ENCODE results near the gene ITFG1.

The ITFG1 gene

DNA sequence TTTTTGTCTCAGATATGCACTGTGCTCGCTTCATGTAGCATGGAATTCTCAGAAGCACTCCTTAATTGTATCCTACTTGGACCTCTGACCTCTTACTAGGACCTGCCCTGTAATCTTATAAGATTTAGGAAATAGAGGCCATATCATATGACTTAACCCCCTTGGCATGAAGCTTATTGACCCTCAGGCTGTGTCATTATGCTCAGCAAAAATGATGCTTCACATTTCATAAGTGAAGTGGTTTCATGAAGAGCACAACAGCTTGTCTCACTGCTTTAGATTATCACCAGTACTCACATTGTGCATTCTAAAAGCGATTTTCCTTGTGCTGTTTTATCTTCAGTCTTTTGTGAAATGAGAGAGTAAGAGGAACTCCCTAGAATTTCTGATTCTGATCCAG, 6.6 kb upstream of the ITFG1 start:
- no peak for ATAC-seq
- no peak for TF ChIP-seq GLIS3 (CRISPR knock-in tag; IDR thresholded peaks at IDR 0.05)
- TF ChIP-seq ESRRG (CRISPR knock-in tag; IDR thresholded peaks at IDR 0.05), result no peak

GRCh38 chr16:47465919-47466630, 5.2 kb upstream of the ITFG1 start:
- TF ChIP-seq, protein P1, sequence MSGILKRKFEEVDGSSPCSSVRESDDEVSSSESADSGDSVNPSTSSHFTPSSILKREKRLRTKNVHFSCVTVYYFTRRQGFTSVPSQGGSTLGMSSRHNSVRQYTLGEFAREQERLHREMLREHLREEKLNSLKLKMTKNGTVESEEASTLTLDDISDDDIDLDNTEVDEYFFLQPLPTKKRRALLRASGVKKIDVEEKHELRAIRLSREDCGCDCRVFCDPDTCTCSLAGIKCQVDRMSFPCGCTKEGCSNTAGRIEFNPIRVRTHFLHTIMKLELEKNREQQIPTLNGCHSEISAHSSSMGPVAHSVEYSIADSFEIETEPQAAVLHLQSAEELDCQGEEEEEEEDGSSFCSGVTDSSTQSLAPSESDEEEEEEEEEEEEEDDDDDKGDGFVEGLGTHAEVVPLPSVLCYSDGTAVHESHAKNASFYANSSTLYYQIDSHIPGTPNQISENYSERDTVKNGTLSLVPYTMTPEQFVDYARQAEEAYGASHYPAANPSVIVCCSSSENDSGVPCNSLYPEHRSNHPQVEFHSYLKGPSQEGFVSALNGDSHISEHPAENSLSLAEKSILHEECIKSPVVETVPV (CRISPR knock-in tag; IDR thresholded peaks at IDR 0.05), result no peak
- no peak for TF ChIP-seq ISL1 (CRISPR knock-in tag; IDR thresholded peaks at IDR 0.05)
- no peak for TF ChIP-seq PPARA (CRISPR knock-in tag; IDR thresholded peaks at IDR 0.05; ENCODE audit: borderline replicate concordance)
- no peak for TF ChIP-seq CSDC2 (CRISPR knock-in tag; IDR thresholded peaks at IDR 0.05)
- TF ChIP-seq GLIS3 (CRISPR knock-in tag; IDR thresholded peaks at IDR 0.05), result no peak
- TF ChIP-seq RARB (CRISPR knock-in tag; IDR thresholded peaks at IDR 0.05), result no peak
- TF ChIP-seq TCF4 (CRISPR knock-in tag; IDR thresholded peaks at IDR 0.05; ENCODE audit: borderline replicate concordance), result no peak
- ATAC-seq, result no peak

- no peak for TF ChIP-seq PATZ1 (CRISPR knock-in tag; IDR thresholded peaks at IDR 0.05; ENCODE audit: borderline replicate concordance)
- no peak for TF ChIP-seq ZFP3 (CRISPR knock-in tag; IDR thresholded peaks at IDR 0.05)
- no peak for TF ChIP-seq ZNF8 (CRISPR knock-in tag; IDR thresholded peaks at IDR 0.05)
- ATAC-seq, result no peak
Observed at GRCh38 chr16:47463771-47464624, 3.1 kb upstream of the ITFG1 start.

DNA sequence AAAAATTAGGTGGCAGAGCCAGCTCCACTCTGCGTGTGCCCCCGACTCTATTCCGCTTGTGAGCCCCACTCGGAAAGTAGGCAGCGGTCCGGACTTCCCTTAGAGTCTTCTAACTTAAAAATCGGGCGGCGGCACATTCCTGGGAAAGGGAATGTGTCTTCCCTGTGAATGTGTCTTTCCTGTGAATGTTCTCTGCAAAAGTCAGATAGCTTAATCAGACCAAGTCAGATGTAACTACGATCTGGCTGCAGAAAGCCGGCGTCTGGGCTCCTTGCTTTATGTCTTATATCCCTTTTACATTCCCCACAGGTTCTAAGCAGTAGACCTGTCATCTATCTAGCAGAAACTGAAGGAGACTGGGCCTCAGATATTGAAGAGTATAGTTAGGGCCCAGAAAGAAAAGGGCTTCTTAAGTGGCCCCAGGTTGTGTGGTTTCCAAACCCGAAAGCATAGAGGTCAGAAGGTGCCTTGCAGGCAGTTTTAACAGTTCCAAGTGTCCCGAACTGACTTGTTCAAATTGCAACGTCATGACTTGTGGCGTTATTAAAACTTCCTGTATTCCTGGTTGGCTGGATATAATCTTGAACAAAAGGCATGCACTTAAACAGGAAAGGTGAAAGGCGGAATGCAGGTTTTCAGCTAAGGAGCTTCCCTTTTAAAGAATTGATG, 869 bp upstream of the ITFG1 start:
- TF ChIP-seq ZNF565 (CRISPR knock-in tag; conservative IDR thresholded peaks at IDR 0.05; ENCODE audit: low read depth) (no peak), ZFP30 (CRISPR knock-in tag; IDR thresholded peaks at IDR 0.05) (no peak), ZNF8 (CRISPR knock-in tag; IDR thresholded peaks at IDR 0.05) (no peak), ESRRG (CRISPR knock-in tag; IDR thresholded peaks at IDR 0.05) (no peak), BACH2 (CRISPR knock-in tag; IDR thresholded peaks at IDR 0.05; ENCODE audit: borderline replicate concordance) (no peak), ISL1 (CRISPR knock-in tag; IDR thresholded peaks at IDR 0.05) (no peak), ZC3H10 (CRISPR knock-in tag; IDR thresholded peaks at IDR 0.05) (no peak), CSDC2 (CRISPR knock-in tag; IDR thresholded peaks at IDR 0.05) (no peak), OSR1 (CRISPR knock-in tag; IDR thresholded peaks at IDR 0.05) (no peak), ARNTL (CRISPR knock-in tag; IDR thresholded peaks at IDR 0.05; ENCODE audit: borderline replicate concordance, low read depth) (no peak), TOX (CRISPR knock-in tag; IDR thresholded peaks at IDR 0.05; ENCODE audit: borderline replicate concordance) (no peak), CREB5 (CRISPR knock-in tag; IDR thresholded peaks at IDR 0.05; ENCODE audit: low read depth) (no peak), ZNF70 (CRISPR knock-in tag; IDR thresholded peaks at IDR 0.05) (no peak), ZFP3 (CRISPR knock-in tag; IDR thresholded peaks at IDR 0.05) (no peak), PPARA (CRISPR knock-in tag; IDR thresholded peaks at IDR 0.05; ENCODE audit: borderline replicate concordance) (no peak), TCF4 (CRISPR knock-in tag; IDR thresholded peaks at IDR 0.05; ENCODE audit: borderline replicate concordance) (no peak)
- TF ChIP-seq, protein P2, sequence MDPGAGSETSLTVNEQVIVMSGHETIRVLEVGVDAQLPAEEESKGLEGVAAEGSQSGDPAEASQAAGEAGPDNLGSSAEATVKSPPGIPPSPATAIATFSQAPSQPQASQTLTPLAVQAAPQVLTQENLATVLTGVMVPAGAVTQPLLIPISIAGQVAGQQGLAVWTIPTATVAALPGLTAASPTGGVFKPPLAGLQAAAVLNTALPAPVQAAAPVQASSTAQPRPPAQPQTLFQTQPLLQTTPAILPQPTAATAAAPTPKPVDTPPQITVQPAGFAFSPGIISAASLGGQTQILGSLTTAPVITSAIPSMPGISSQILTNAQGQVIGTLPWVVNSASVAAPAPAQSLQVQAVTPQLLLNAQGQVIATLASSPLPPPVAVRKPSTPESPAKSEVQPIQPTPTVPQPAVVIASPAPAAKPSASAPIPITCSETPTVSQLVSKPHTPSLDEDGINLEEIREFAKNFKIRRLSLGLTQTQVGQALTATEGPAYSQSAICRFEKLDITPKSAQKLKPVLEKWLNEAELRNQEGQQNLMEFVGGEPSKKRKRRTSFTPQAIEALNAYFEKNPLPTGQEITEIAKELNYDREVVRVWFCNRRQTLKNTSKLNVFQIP (CRISPR knock-in tag; IDR thresholded peaks at IDR 0.05; ENCODE audit: borderline replicate concordance, low read depth), result no peak
- TF ChIP-seq, protein P1 (CRISPR knock-in tag; IDR thresholded peaks at IDR 0.05), result no peak
- peak; percentile 65 for ATAC-seq
